ENCODE results near the gene RFX3.

Gene RFX3

GRCh38 chr9:3431890-3432289 lies 93.9 kb downstream of the RFX3 start:
- H3K9me3 ChIP-seq (ENCODE audit: control insufficient read depth, low read length), result no peaks in the 10 kb centered on the region
- H3K4me1 ChIP-seq, result no peaks in the 10 kb centered on the region
- H3K27ac ChIP-seq, result no peak overlapping the region
- no peak overlapping the region for H2AFZ ChIP-seq
- no peak overlapping the region for H3K9ac ChIP-seq
- H3K79me2 ChIP-seq, result peaks cover 2% of the 10 kb centered on the region
- no peak overlapping the region for H3K4me2 ChIP-seq (ENCODE audit: low read length)
- TF ChIP-seq CTCF (IDR thresholded peaks at IDR 0.05), result no peak
- no peaks in the 10 kb centered on the region for H3K36me3 ChIP-seq (ENCODE audit: control insufficient read depth, insufficient read depth, low read length)
- H3K27me3 ChIP-seq (ENCODE audit: control insufficient read depth, insufficient read depth, low read length), result no peaks in the 10 kb centered on the region
- no peak overlapping the region for H3K4me3 ChIP-seq (ENCODE audit: low read depth, low read length)

DNA sequence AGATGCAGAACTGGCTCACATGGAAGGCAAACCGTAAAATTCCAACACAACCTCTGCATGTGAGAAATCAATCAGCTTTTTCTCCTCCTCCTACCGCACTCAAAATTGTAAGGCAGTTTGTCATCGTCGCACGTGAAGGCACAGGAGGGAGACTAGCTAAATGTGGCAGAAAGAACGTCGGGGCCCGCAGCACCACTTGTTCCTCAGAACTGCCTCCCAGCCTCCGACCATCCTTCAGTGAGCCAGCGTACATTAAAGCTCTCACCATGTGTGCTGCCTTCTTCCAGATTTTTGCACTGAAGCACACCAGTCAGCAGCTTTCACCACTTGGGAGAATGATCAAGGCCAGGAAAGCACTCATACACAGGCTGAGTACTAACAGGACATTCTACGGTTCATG lies 105.9 kb downstream of the RFX3 start:
- Histone ChIP-seq H2AFZ (no peak overlapping the region), H3K4me3 (ENCODE audit: low read depth, low read length) (no peak overlapping the region), H3K9ac (no peak overlapping the region), H3K36me3 (ENCODE audit: control insufficient read depth, insufficient read depth, low read length) (no peaks in the 10 kb centered on the region), H3K27ac (no peak overlapping the region), H3K9me3 (ENCODE audit: control insufficient read depth, low read length) (no peaks in the 10 kb centered on the region), H3K27me3 (ENCODE audit: control insufficient read depth, insufficient read depth, low read length) (no peaks in the 10 kb centered on the region), H3K4me1 (no peaks in the 10 kb centered on the region), H3K4me2 (ENCODE audit: low read length) (no peak overlapping the region), H3K79me2 (no peaks in the 10 kb centered on the region)
- no peak for TF ChIP-seq CTCF (IDR thresholded peaks at IDR 0.05)

- no peak for TF ChIP-seq CTCF (IDR thresholded peaks at IDR 0.05)
- Histone ChIP-seq H3K9ac (no peak overlapping the region), H3K27me3 (ENCODE audit: control insufficient read depth, insufficient read depth, low read length) (no peaks in the 10 kb centered on the region), H3K79me2 (no peaks in the 10 kb centered on the region), H3K4me1 (no peaks in the 10 kb centered on the region), H3K4me2 (ENCODE audit: low read length) (no peak overlapping the region), H3K9me3 (ENCODE audit: control insufficient read depth, low read length) (no peaks in the 10 kb centered on the region), H2AFZ (no peak overlapping the region), H3K4me3 (ENCODE audit: low read depth, low read length) (no peak overlapping the region), H3K27ac (no peak overlapping the region), H3K36me3 (ENCODE audit: control insufficient read depth, insufficient read depth, low read length) (no peaks in the 10 kb centered on the region)
Measured at GRCh38 chr9:3415906-3416305, 109.9 kb downstream of the RFX3 start.

GRCh38 chr9:3413984-3414383 lies 111.8 kb downstream of the RFX3 start:
- no peaks in the 10 kb centered on the region for H3K4me1 ChIP-seq
- H3K9me3 ChIP-seq (ENCODE audit: control insufficient read depth, low read length), result no peaks in the 10 kb centered on the region
- H3K4me3 ChIP-seq (ENCODE audit: low read depth, low read length), result no peak overlapping the region
- H3K79me2 ChIP-seq, result no peaks in the 10 kb centered on the region
- H3K27me3 ChIP-seq (ENCODE audit: control insufficient read depth, insufficient read depth, low read length), result no peaks in the 10 kb centered on the region
- no peak overlapping the region for H2AFZ ChIP-seq
- no peaks in the 10 kb centered on the region for H3K36me3 ChIP-seq (ENCODE audit: control insufficient read depth, insufficient read depth, low read length)
- H3K9ac ChIP-seq, result no peak overlapping the region
- no peak overlapping the region for H3K27ac ChIP-seq
- no peak overlapping the region for H3K4me2 ChIP-seq (ENCODE audit: low read length)
- no peak for TF ChIP-seq CTCF (IDR thresholded peaks at IDR 0.05)

- TF ChIP-seq CTCF (IDR thresholded peaks at IDR 0.05), result no peak
- Histone ChIP-seq H3K27me3 (ENCODE audit: control insufficient read depth, insufficient read depth, low read length) (no peaks in the 10 kb centered on the region), H2AFZ (no peak overlapping the region), H3K36me3 (ENCODE audit: control insufficient read depth, insufficient read depth, low read length) (no peaks in the 10 kb centered on the region), H3K4me3 (ENCODE audit: low read depth, low read length) (no peak overlapping the region), H3K27ac (no peak overlapping the region), H3K9ac (no peak overlapping the region), H3K9me3 (ENCODE audit: control insufficient read depth, low read length) (no peaks in the 10 kb centered on the region), H3K79me2 (no peaks in the 10 kb centered on the region), H3K4me2 (ENCODE audit: low read length) (no peak overlapping the region), H3K4me1 (no peaks in the 10 kb centered on the region)
Measured at GRCh38 chr9:3410461-3410860, 115.3 kb downstream of the RFX3 start.
